Mesodermal cell (in vitro differentiated cells): ENCODE results near the gene COA5.

Source experiments
- H3K27ac ChIP-seq: 2 replicates; pipeline ENCODE4 v1.7.0; 2013; ENCODE audit warnings: mild to moderate bottlenecking, low read depth, low read length, moderate library complexity; ENCODE audit not compliant: severe bottlenecking
- H3K36me3 ChIP-seq: 2 replicates; pipeline ENCODE4 v1.7.1; 2013; ENCODE audit warnings: mild to moderate bottlenecking, low read length, moderate library complexity; ENCODE audit not compliant: control insufficient read depth, insufficient read depth
- H3K4me1 ChIP-seq: one replicate; pipeline ENCODE4 v1.7.1; 2013; ENCODE audit warnings: mild to moderate bottlenecking, low read length; ENCODE audit not compliant: insufficient read depth, control insufficient read depth, poor library complexity, severe bottlenecking
- H3K4me3 ChIP-seq: 2 replicates; pipeline ENCODE4 v1.7.0; 2013; ENCODE audit warnings: low read length, control low read depth, mild to moderate bottlenecking; ENCODE audit not compliant: insufficient read depth, poor library complexity, severe bottlenecking; ENCODE audit errors: extremely low read depth
- H3K9me3 ChIP-seq: 2 replicates; pipeline ENCODE4 v1.7.1; 2013; ENCODE audit warnings: mild to moderate bottlenecking, low read length, moderate library complexity; ENCODE audit not compliant: control insufficient read depth
- WGBS, 2 experiments: methylation state at CpG; one replicate each; pipeline ENCODE4 v1.1.5; 2013; ENCODE audit warnings: missing lambda C conversion rate in 2 of 2; ENCODE audit not compliant: insufficient coverage in 2 of 2; 5-methylcytosine and 5-hydroxymethylcytosine counted together

Gene COA5

DNA sequence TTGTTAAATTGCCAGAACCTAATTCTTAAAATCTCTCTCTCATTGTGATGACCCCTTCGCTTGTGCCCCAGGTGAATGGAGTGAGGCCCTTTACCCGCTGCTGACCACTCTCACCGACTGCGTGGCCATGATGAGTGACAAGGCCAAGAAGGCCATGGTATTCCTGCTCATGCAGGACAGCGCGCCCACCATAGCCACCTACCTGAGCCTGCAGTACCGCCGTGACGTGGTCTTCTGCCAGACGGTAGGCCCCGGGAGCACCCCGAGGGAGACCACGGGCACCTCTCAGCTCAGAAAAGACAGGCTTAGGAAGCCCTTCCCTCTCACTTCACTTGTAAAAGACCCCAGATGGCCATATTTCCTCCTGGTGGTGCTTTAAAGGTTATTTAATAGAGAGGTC is 44.9 kb downstream of the COA5 start:
- Histone ChIP-seq H3K27ac (no peak overlapping the region), H3K4me3 (no peak overlapping the region), H3K36me3 (peaks cover 41% of the 10 kb centered on the region), H3K4me1 (no peaks in the 10 kb centered on the region), H3K9me3 (no peaks in the 10 kb centered on the region)
- WGBS, 2 experiments, result 91 to 100% methylated on average over 9 to 13 of the region's 13 CpGs

DNA sequence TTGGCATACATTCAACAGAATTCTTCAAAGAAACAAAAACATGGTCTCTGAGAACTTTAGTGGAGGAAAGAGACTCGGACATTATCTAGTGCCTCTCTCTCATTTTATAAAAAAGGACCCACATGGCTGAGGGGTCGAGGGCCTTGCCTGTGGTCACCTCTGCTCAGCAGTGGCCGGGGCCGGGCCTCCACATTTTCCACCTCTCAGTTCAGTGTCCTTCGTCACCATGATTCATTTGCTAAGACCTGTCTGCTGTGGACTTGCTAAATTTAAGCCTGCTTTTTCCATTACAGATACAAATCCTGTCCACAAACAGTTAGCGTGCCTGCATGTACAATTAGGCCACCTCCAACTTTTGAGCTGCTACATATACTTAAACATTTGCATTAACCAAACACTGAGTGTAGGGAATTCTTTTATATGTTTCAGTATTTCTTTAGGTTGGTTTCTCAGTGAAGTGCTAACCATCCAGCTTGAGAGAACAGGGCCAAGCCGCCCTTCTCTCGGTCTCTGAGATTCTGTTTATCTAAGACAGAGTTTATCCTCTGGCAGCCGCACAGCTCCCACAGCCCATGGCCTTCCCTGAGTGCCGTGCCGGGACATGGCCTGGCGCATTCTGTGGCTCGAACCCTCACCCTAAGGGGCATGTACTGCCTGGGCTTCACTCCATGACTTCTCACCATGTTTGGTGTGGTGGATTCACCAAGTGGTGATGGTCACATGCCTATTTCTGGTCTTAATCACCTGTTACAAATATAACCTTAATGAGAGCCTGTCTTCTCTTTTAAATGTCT is 46.2 kb downstream of the COA5 start:
- WGBS, 2 experiments, result 94 to 97% methylated on average over 11 to 12 of the region's 13 CpGs
- H3K36me3 ChIP-seq, result peaks cover 53% of the 10 kb centered on the region
- no peaks in the 10 kb centered on the region for H3K9me3 ChIP-seq
- no peak overlapping the region for H3K4me3 ChIP-seq
- no peak overlapping the region for H3K27ac ChIP-seq
- no peaks in the 10 kb centered on the region for H3K4me1 ChIP-seq

DNA sequence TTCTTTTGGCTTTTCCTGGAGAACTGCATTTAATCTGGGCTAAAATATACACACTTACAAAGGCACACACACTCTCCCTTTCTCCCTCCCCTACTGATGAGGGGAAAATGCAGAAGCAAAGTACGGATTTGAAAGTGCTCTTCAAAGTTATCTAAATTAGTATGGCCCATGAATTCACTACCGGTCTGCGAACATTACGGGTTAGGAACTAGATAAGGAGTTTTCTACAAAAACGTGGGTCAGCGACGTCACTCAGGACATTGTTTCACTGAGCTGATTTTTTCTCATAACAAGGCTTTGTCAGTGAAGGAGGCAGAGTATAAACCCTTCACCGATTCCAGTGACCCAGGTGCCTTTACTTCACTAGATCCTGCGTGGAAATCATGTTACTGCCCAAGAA is 47.3 kb downstream of the COA5 start:
- Histone ChIP-seq H3K27ac (no peak overlapping the region), H3K4me1 (no peaks in the 10 kb centered on the region), H3K9me3 (no peaks in the 10 kb centered on the region), H3K36me3 (peaks cover 52% of the 10 kb centered on the region), H3K4me3 (no peak overlapping the region)
- WGBS, 2 experiments, result 92 to 97% methylated on average over 9 of the region's 9 CpGs

GRCh38 chr2:98560256-98560771 is 48.0 kb downstream of the COA5 start:
- WGBS, 2 experiments, result 88 to 98% methylated on average over 8 to 9 of the region's 9 CpGs
- Histone ChIP-seq H3K36me3 (peaks cover 52% of the 10 kb centered on the region), H3K9me3 (no peaks in the 10 kb centered on the region), H3K4me3 (no peak overlapping the region), H3K4me1 (no peaks in the 10 kb centered on the region), H3K27ac (no peak overlapping the region)

DNA sequence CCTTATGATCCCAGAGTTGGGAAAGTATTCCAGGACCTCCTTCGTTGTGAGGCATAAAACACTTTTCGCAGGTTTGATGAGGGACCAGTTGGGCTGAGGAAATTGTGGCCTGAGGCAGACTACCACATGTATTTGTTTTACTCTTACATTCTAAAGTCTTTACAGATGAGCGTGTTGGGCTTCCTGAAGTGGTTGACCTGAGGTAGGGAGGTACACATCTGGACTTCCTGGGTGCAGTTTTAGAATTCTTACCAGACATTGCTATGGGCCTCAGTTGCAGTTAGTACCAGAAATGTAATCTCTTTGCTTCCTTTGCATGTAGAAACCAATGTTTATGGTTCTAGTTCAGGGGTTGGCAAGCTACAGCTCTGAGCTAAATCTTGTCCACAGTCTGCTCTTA is 48.7 kb downstream of the COA5 start:
- peaks cover 58% of the 10 kb centered on the region for H3K36me3 ChIP-seq
- no peak overlapping the region for H3K4me3 ChIP-seq
- 100% methylated on average over 1 of the region's 3 CpGs; no CpG with 5 or more reads in 1 of the 2 experiments for WGBS, 2 experiments
- H3K9me3 ChIP-seq, result no peaks in the 10 kb centered on the region
- H3K4me1 ChIP-seq, result no peaks in the 10 kb centered on the region
- H3K27ac ChIP-seq, result no peak overlapping the region

DNA sequence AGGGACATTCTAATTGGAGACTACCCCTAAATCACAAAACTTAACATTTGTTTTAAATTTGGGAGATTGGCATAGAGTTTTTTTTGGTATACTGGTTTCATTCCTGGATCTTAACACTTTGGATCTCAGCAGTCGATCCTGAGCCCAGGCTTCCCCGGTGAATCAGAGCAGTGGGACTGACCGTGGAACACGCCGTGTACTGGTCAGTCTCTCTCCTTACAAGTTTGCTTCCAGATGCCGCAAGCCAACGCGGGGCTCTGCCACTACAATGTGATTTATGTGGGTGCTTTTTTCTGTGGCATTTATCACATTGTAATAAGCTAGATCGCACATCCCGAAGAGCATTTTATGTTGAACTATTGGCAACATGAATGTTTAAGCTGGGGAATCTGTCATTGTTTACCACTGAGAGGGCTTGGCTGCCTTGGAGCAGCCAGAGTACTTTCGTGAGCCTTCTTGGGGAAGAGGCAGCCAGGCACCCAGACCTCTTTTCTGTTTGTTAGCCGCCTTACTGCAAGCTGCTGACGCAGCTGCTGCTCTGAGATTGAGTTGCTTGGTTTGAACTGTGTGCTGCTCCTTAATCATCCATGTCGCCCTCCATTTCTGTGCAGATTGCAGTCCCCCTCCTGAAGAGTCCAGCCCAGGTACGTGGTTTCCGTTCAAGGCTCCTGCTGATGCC is 49.3 kb downstream of the COA5 start:
- peaks cover 57% of the 10 kb centered on the region for H3K36me3 ChIP-seq
- H3K9me3 ChIP-seq, result no peaks in the 10 kb centered on the region
- H3K27ac ChIP-seq, result no peak overlapping the region
- no peaks in the 10 kb centered on the region for H3K4me1 ChIP-seq
- 96 to 97% methylated on average over 12 of the region's 16 CpGs for WGBS, 2 experiments
- H3K4me3 ChIP-seq, result no peak overlapping the region

GRCh38 chr2:98556344-98557033 is 51.8 kb downstream of the COA5 start:
- Histone ChIP-seq H3K27ac (no peak overlapping the region), H3K9me3 (no peaks in the 10 kb centered on the region), H3K36me3 (peaks cover 64% of the 10 kb centered on the region), H3K4me1 (no peaks in the 10 kb centered on the region), H3K4me3 (no peak overlapping the region)
- 90 to 100% methylated on average over 2 of the region's 5 CpGs for WGBS, 2 experiments

DNA sequence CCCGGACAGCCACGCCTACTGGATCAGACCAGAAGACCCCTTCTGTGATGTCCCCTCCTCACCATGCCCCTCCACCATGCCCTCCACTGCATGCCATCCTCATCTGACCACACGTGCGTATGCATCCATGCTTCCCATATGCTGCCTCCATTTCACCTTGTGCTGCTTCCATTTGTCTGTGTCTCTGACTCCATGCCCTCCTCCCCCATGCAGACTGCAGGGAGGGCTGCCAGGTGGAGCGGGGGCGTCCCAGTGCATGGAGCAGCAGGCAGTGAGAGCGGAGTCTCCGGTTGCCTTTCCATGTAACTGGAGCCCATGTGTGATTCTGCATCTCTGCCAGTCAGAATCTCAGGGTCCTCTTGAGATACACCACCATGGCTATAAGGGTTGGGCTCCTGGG is 52.6 kb downstream of the COA5 start:
- Histone ChIP-seq H3K27ac (no peak overlapping the region), H3K9me3 (no peaks in the 10 kb centered on the region), H3K36me3 (peaks cover 64% of the 10 kb centered on the region), H3K4me1 (no peaks in the 10 kb centered on the region), H3K4me3 (no peak overlapping the region)
- 91 to 95% methylated on average over 8 of the region's 8 CpGs for WGBS, 2 experiments

- no peak overlapping the region for H3K4me3 ChIP-seq
- WGBS, 2 experiments, result 94% methylated on average over 9 to 10 of the region's 10 CpGs
- H3K27ac ChIP-seq, result no peak overlapping the region
- no peaks in the 10 kb centered on the region for H3K9me3 ChIP-seq
- H3K36me3 ChIP-seq, result peaks cover 75% of the 10 kb centered on the region
- H3K4me1 ChIP-seq, result no peaks in the 10 kb centered on the region
Measured at GRCh38 chr2:98554116-98554861, 54.0 kb downstream of the COA5 start.

- no peaks in the 10 kb centered on the region for H3K9me3 ChIP-seq
- no peaks in the 10 kb centered on the region for H3K4me1 ChIP-seq
- H3K36me3 ChIP-seq, result peaks cover 63% of the 10 kb centered on the region
- H3K4me3 ChIP-seq, result no peak overlapping the region
- 86 to 96% methylated on average over 4 to 7 of the region's 7 CpGs for WGBS, 2 experiments
- no peak overlapping the region for H3K27ac ChIP-seq
Measured at GRCh38 chr2:98552499-98553179, 55.7 kb downstream of the COA5 start.
